T-helper 1 cell treated with Interleukin-12 subunit alpha and Interleukin-12 subunit beta and Interleukin-4 antibody, amounts not matched to agents 30 ng/mL and 1 ng/mL, for 36 hours (primary cell): ENCODE measurements around the gene ZNF605. TPM values are rescaled to one million over a fixed set of nuclear protein-coding genes. Genes with fewer than 3 reads are reported as not detected.

Experiments used
- total RNA-seq: library from RNA; stranded (reverse); gene quantifications from 2 replicates; pipeline ENCODE4 v1.2.3, GENCODE V29; 2022

ZNF605 gene
- total RNA-seq, 1 donor from 2014 or later = 8.7 TPM

Other genes starting within 250 kb of the ZNF605 start
- gene PGAM5, start 245.5 kb downstream of the ZNF605 start, total RNA-seq = 57.0 and 59.0 TPM in 2 replicates
- 103 and 105 TPM in 2 replicates for gene ANKLE2, start 194.5 kb downstream of the ZNF605 start, total RNA-seq
- gene GOLGA3, start 127.4 kb downstream of the ZNF605 start, total RNA-seq = 69.8 and 73.5 TPM in 2 replicates
- 94.7 and 98.4 TPM in 2 replicates for gene CHFR, start 68.7 kb downstream of the ZNF605 start, total RNA-seq
- gene ZNF26, start 30.1 kb upstream of the ZNF605 start, total RNA-seq = 18.5 and 19.0 TPM in 2 replicates
- 22.6 and 23.5 TPM in 2 replicates for gene ZNF84, start 81.2 kb upstream of the ZNF605 start, total RNA-seq
- 17.4 and 19.4 TPM in 2 replicates for gene ZNF140, start 124.6 kb upstream of the ZNF605 start, total RNA-seq
- 2.1 and 2.2 TPM in 2 replicates for gene ZNF891, start 174.0 kb upstream of the ZNF605 start, total RNA-seq
- 6.2 and 9.2 TPM in 2 replicates for gene ZNF10, start 174.3 kb upstream of the ZNF605 start, total RNA-seq
- gene ZNF268, start 225.2 kb upstream of the ZNF605 start, total RNA-seq = 19.7 and 22.3 TPM in 2 replicates